ENCODE measurements around the gene ACER3.
A peak's percentile ranks its signal among the peaks of the same experiment; 100 is the strongest.
"Not testable (repeated sequence)": the region's sequence is repeated elsewhere in the genome, so short reads cannot be mapped to it uniquely, and the experiment has no call there.

ACER3 gene

GRCh38 chr11:77046060-77046501 is 185.4 kb downstream of the ACER3 start:
- ChIA-PET CTCF (interaction anchor here (1.0 to 2.1 kb wide), 5 partner anchors 25 to 312 kb away, joined by 3 to 10 read pairs (median 4); no protein-coding TSS in a partner anchor), POLR2A (no interaction called here)
- DNase-seq (ENCODE audit: extremely low spot score), result peak; percentile 76
- TF ChIP-seq PKNOX1 (IDR thresholded peaks at IDR 0.05) (no peak), HDGF (IDR thresholded peaks at IDR 0.05; ENCODE audit: borderline replicate concordance) (no peak), ELF4 (IDR thresholded peaks at IDR 0.05) (no peak), TARDBP (IDR thresholded peaks at IDR 0.05) (no peak), FOXA1 (IDR thresholded peaks at IDR 0.05) (no peak), BHLHE40 (IDR thresholded peaks at IDR 0.05; ENCODE audit: borderline replicate concordance) (no peak), CTBP1 (IDR thresholded peaks at IDR 0.05; ENCODE audit: borderline replicate concordance) (no peak), SUZ12 (IDR thresholded peaks at IDR 0.05) (no peak), SP1 (IDR thresholded peaks at IDR 0.05) (no peak), L3MBTL2 (conservative IDR thresholded peaks at IDR 0.05) (no peak), FOXM1 (IDR thresholded peaks at IDR 0.05; ENCODE audit: borderline replicate concordance) (no peak), FOXK2 (IDR thresholded peaks at IDR 0.05) (no peak), LEF1 (IDR thresholded peaks at IDR 0.05; ENCODE audit: borderline replicate concordance) (no peak), NFRKB (IDR thresholded peaks at IDR 0.05) (no peak)

- TF ChIP-seq FOXA1 (IDR thresholded peaks at IDR 0.05) (no peak), HDGF (IDR thresholded peaks at IDR 0.05; ENCODE audit: borderline replicate concordance) (no peak), PKNOX1 (IDR thresholded peaks at IDR 0.05) (peak; percentile 25; the same call in 1 of the 2 replicates), BHLHE40 (IDR thresholded peaks at IDR 0.05; ENCODE audit: borderline replicate concordance) (no peak), FOXK2 (IDR thresholded peaks at IDR 0.05) (no peak), FOXM1 (IDR thresholded peaks at IDR 0.05; ENCODE audit: borderline replicate concordance) (no peak), ARNT (IDR thresholded peaks at IDR 0.05) (no peak), L3MBTL2 (conservative IDR thresholded peaks at IDR 0.05) (peak; percentile 31), ZNF384 (IDR thresholded peaks at IDR 0.05) (peak; percentile 99)
- peak; percentile 53 for DNase-seq (ENCODE audit: extremely low spot score)
- ChIA-PET CTCF (interaction anchor here (0.6 to 1.4 kb wide), 12 partner anchors 13 to 292 kb away, joined by 3 to 7 read pairs (median 3); partner anchors contain the start of gene B3GNT6), POLR2A (interaction anchor here (1.0 kb wide), 1 partner anchor 19 kb away, joined by 3 read pairs; the partner anchor contains the start of gene CAPN5)
Measured at GRCh38 chr11:77047007-77047927, 186.5 kb downstream of the ACER3 start.

DNA sequence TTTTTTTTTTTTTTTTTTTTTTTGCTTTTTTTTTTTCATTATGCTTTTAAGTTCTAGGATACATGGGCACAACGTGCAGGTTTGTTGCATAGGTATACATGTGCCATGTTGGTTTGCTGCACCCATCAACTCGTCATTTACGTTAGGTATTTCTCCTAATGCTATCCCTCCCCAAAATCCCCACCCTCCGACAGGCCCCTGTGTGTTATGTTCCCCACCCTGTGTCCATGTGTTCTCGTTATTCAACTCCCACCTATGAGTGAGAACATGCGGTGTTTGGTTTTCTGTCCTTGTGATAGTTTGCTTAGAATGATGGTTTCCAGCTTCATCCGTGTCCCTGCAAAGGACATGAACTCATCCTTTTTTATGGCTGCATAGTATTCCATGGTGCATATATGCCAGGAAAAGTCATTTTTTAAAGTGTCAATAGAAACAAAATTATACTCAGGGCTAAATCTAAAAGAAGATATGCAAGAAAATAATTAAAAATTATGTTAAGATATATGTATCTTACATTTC is 187.3 kb downstream of the ACER3 start:
- DNase-seq (ENCODE audit: extremely low spot score); POLR2A ChIA-PET: not testable (repeated sequence)
- CTCF ChIA-PET, result interaction anchor here (0.6 to 1.4 kb wide), 8 partner anchors 14 to 1250 kb away, joined by 3 to 7 read pairs (median 3); partner anchors contain the start of gene B3GNT6

DNA sequence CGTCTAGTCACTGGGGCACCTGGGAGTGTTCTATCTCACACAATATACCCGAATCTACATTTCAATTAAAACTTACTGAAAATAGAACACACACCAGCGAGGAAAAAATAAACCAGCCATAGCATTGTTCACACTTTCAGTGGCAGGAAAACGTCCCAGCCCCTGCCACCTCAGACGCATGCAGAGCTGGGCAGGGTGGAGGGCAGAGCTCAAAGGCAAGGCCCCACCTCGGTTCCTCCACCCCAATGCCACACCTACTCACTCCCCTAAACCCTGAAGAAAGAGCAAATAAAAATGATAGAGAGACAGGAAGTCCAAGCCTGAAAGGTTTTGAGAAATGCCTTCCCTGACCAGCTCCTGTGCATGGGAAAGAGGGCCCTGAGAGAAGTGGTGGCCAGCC is 188.3 kb downstream of the ACER3 start:
- no peak for TF ChIP-seq NFRKB (IDR thresholded peaks at IDR 0.05)
- TF ChIP-seq SUZ12 (IDR thresholded peaks at IDR 0.05), result no peak
- TF ChIP-seq ARNT (IDR thresholded peaks at IDR 0.05), result no peak
- no peak for TF ChIP-seq ZNF384 (IDR thresholded peaks at IDR 0.05)
- no peak for TF ChIP-seq SP1 (IDR thresholded peaks at IDR 0.05)
- TF ChIP-seq HDGF (IDR thresholded peaks at IDR 0.05; ENCODE audit: borderline replicate concordance), result no peak
- TF ChIP-seq FOXM1 (IDR thresholded peaks at IDR 0.05; ENCODE audit: borderline replicate concordance), result no peak
- no peak for TF ChIP-seq LEF1 (IDR thresholded peaks at IDR 0.05; ENCODE audit: borderline replicate concordance)
- TF ChIP-seq TARDBP (IDR thresholded peaks at IDR 0.05), result no peak
- no peak for TF ChIP-seq CTBP1 (IDR thresholded peaks at IDR 0.05; ENCODE audit: borderline replicate concordance)
- TF ChIP-seq PKNOX1 (IDR thresholded peaks at IDR 0.05), result no peak
- no peak for TF ChIP-seq L3MBTL2 (conservative IDR thresholded peaks at IDR 0.05)
- no peak for TF ChIP-seq ELF4 (IDR thresholded peaks at IDR 0.05)
- no peak for TF ChIP-seq BHLHE40 (IDR thresholded peaks at IDR 0.05; ENCODE audit: borderline replicate concordance)
- TF ChIP-seq FOXA1 (IDR thresholded peaks at IDR 0.05), result no peak
- no peak for TF ChIP-seq FOXK2 (IDR thresholded peaks at IDR 0.05)
- CTCF ChIA-PET, result interaction anchor here (0.6 kb wide), 1 partner anchor 42 kb away, joined by 3 read pairs; no protein-coding TSS in a partner anchor
- DNase-seq (ENCODE audit: extremely low spot score), result no peak
- POLR2A ChIA-PET, result no interaction called here

- DNase-seq (ENCODE audit: extremely low spot score), result no peak
- TF ChIP-seq BHLHE40 (IDR thresholded peaks at IDR 0.05; ENCODE audit: borderline replicate concordance) (no peak), ZNF384 (IDR thresholded peaks at IDR 0.05) (no peak), NFRKB (IDR thresholded peaks at IDR 0.05) (no peak), CTBP1 (IDR thresholded peaks at IDR 0.05; ENCODE audit: borderline replicate concordance) (no peak), FOXK2 (IDR thresholded peaks at IDR 0.05) (no peak), FOXM1 (IDR thresholded peaks at IDR 0.05; ENCODE audit: borderline replicate concordance) (no peak), TARDBP (IDR thresholded peaks at IDR 0.05) (no peak), LEF1 (IDR thresholded peaks at IDR 0.05; ENCODE audit: borderline replicate concordance) (no peak), PKNOX1 (IDR thresholded peaks at IDR 0.05) (no peak), ARNT (IDR thresholded peaks at IDR 0.05) (no peak), SUZ12 (IDR thresholded peaks at IDR 0.05) (no peak)
- ChIA-PET POLR2A (no interaction called here), CTCF (no interaction called here)
Measured at GRCh38 chr11:77051511-77051910, 190.8 kb downstream of the ACER3 start.

Measured in HEK293T (cell line).